A673 (cell line): ENCODE data around the gene ATP9A. TPM values are rescaled to one million over a fixed set of nuclear protein-coding genes. Genes with fewer than 3 reads are reported as not detected.

Experiments
- BruUV-seq: library from RNA; stranded (reverse); fragments of 400-500 nt; replicated peaks from 2 replicates; lab custom pipeline; 2021; lab: Mats Ljungman, UMichigan
- CTCF ChIA-PET: fragments of 300-600 bp; sonication (Branson Sonifier 250); formaldehyde crosslinking; loops from one replicate; lab custom pipeline; 2022; ENCODE audit warnings: antibody characterized with exemption; lab: Charles Lee
- POLR2A ChIA-PET: fragments of 300-600 bp; sonication (Branson Sonifier 250); formaldehyde crosslinking; loops from one replicate; lab custom pipeline; 2022; ENCODE audit warnings: antibody characterized with exemption; ENCODE audit not compliant: low non-redundant PET; lab: Charles Lee
- DNase-seq: peaks from one replicate; pipeline ENCODE4 v3.0.0-alpha.2; 2015; ENCODE audit warnings: low spot score
- H3K27ac ChIP-seq: fragments of 200-600 bp; sonication (generic); 2 replicates; pipeline ENCODE4 v1.5.1; 2016; ENCODE audit warnings: mixed run types, low read depth, mild to moderate bottlenecking, mixed read lengths, antibody characterized with exemption, low read length; ENCODE audit not compliant: poor library complexity, severe bottlenecking
- H3K27me3 ChIP-seq: fragments of 200-600 bp; sonication (generic); replicated peaks from 2 replicates; pipeline ENCODE4 v1.6.1; 2017; ENCODE audit warnings: mixed run types, low read depth, mild to moderate bottlenecking, mixed read lengths, antibody characterized with exemption, low read length; ENCODE audit not compliant: insufficient read depth, poor library complexity
- H3K36me3 ChIP-seq: fragments of 200-600 bp; sonication (generic); 2 replicates; pipeline ENCODE4 v1.6.1; 2016; ENCODE audit warnings: mixed run types, mild to moderate bottlenecking, mixed read lengths, antibody characterized with exemption, low read length; ENCODE audit not compliant: insufficient read depth, poor library complexity, severe bottlenecking
- H3K4me1 ChIP-seq: fragments of 200-600 bp; sonication (generic); 2 replicates; pipeline ENCODE4 v1.6.1; 2017; ENCODE audit warnings: mixed run types, mild to moderate bottlenecking, mixed read lengths, antibody characterized with exemption, low read length; ENCODE audit not compliant: insufficient read depth, poor library complexity, severe bottlenecking
- H3K4me3 ChIP-seq: fragments of 200-600 bp; sonication (generic); 2 replicates; pipeline ENCODE4 v1.5.1; 2016; ENCODE audit warnings: low read depth, mixed run types, mild to moderate bottlenecking, mixed read lengths, low read length; ENCODE audit not compliant: poor library complexity, severe bottlenecking
- H3K9me3 ChIP-seq: fragments of 200-600 bp; sonication (generic); 2 replicates; pipeline ENCODE4 v1.6.1; 2016; ENCODE audit warnings: mixed run types, low read depth, mild to moderate bottlenecking, mixed read lengths, antibody characterized with exemption, low read length; ENCODE audit not compliant: poor library complexity, severe bottlenecking
- CTCF ChIP-seq: fragments of 300-800, 200-600 bp; sonication (generic); conservative IDR thresholded peaks from 2 replicates; pipeline ENCODE4 v1.5.1; 2017; ENCODE audit warnings: low read depth, mild to moderate bottlenecking, antibody characterized with exemption, low read length, moderate library complexity, mixed read lengths
- EZH2 ChIP-seq: fragments of 200-600 bp; sonication (generic); IDR thresholded peaks from 2 replicates; pipeline ENCODE4 v1.6.1; 2017; ENCODE audit warnings: borderline replicate concordance, low read depth, mild to moderate bottlenecking, mixed read lengths, antibody characterized with exemption, low read length; ENCODE audit not compliant: poor library complexity, severe bottlenecking
- intact Hi-C: fragments of 100-400 bp; cut with micrococcal nuclease; formaldehyde crosslinking; loops from one replicate; pipeline ENCODE4 v1.10.0; 2022; ENCODE audit not compliant: unreplicated experiment
- total RNA-seq: library from RNA; stranded (reverse); gene quantifications from 2 replicates; pipeline ENCODE4 v1.2.3, GENCODE V29; 2021

Gene ATP9A
- total RNA-seq, 1 experiment from 2014 or later: 31.2 TPM

DNA sequence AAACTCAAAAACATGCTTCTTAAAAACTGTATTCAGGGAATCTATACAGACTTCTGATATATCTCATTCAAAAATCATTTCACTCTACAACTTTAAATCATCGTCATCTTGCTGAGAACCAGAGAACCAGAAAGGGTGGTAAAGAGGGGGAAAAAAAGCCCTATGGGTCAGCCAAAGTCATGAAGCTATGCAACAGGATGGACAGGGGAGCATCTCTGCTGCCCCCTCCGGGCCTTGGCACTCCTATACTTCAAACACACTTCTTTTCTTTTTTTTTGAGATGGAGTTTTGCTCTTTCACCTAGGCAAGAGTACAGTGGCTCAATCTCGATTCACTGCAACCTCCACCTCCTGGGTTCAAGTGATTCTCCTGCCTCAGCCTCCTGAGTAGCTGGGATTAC lies 152.1 kb downstream of the ATP9A start:
- H3K9me3 ChIP-seq: no peaks in the 10 kb centered on the region
- H3K4me1 ChIP-seq: peaks cover 7% of the 10 kb centered on the region
- H3K36me3 ChIP-seq: peaks cover 9% of the 10 kb centered on the region
- H3K27ac ChIP-seq: no peak overlapping the region
- no peak overlapping the region for H3K4me3 ChIP-seq
- H3K27me3 ChIP-seq: no peaks in the 10 kb centered on the region
- CTCF ChIA-PET: no interaction called here
- 0 out of 2 replicates have a peak, but pooled peaks have one; percentile 11 for TF ChIP-seq CTCF
- TF ChIP-seq EZH2: no peak
- intact Hi-C loops: no loop called here
- no TSS peak for BruUV-seq
- POLR2A ChIA-PET: no interaction called here
- no peak for DNase-seq

GRCh38 chr20:51614687-51615086 lies 153.5 kb downstream of the ATP9A start:
- no peak for TF ChIP-seq CTCF
- no peak for TF ChIP-seq EZH2
- Histone ChIP-seq H3K27ac (peak overlapping the region; percentile 18), H3K4me3 (no peak overlapping the region), H3K36me3 (peaks cover 9% of the 10 kb centered on the region), H3K9me3 (no peaks in the 10 kb centered on the region), H3K27me3 (no peaks in the 10 kb centered on the region), H3K4me1 (peaks cover 7% of the 10 kb centered on the region)
- no peak for DNase-seq
- POLR2A ChIA-PET: no interaction called here
- no TSS peak for BruUV-seq
- CTCF ChIA-PET: no interaction called here
- intact Hi-C loops: no loop called here

GRCh38 chr20:51613580-51613979 lies 154.6 kb downstream of the ATP9A start:
- Histone ChIP-seq H3K27me3 (no peaks in the 10 kb centered on the region), H3K4me3 (no peak overlapping the region), H3K9me3 (no peaks in the 10 kb centered on the region), H3K27ac (no peak overlapping the region), H3K36me3 (peaks cover 9% of the 10 kb centered on the region), H3K4me1 (peaks cover 7% of the 10 kb centered on the region)
- ChIA-PET POLR2A (no interaction called here), CTCF (no interaction called here)
- TF ChIP-seq CTCF: no peak
- TF ChIP-seq EZH2: no peak
- no TSS peak for BruUV-seq
- intact Hi-C loops: no loop called here
- DNase-seq: no peak
